Nephron progenitor cell (in vitro differentiated cells): ENCODE results near the gene STIP1.
A peak's percentile ranks its signal among the peaks of the same experiment; 100 is the strongest.

Experiments used
- DNase-seq: peaks from one replicate; pipeline ENCODE4 v3.0.0; 2021
- H3K27ac Mint-ChIP-seq: 2 replicates; pipeline ENCODE4 v1.8.0; 2021; ENCODE audit warnings: mild to moderate bottlenecking, moderate library complexity, mixed read lengths
- H3K27me3 Mint-ChIP-seq: 2 replicates; pipeline ENCODE4 v1.8.0; 2021; ENCODE audit warnings: mild to moderate bottlenecking, low read depth, mixed read lengths; ENCODE audit not compliant: poor library complexity
- H3K36me3 Mint-ChIP-seq: 2 replicates; pipeline ENCODE4 v1.8.0; 2021; ENCODE audit warnings: low read depth, mixed read lengths
- H3K4me1 Mint-ChIP-seq: 2 replicates; pipeline ENCODE4 v1.8.0; 2021; ENCODE audit warnings: mixed read lengths
- H3K4me3 Mint-ChIP-seq: 2 replicates; pipeline ENCODE4 v1.8.0; 2021; ENCODE audit warnings: mild to moderate bottlenecking, moderate library complexity, mixed read lengths
- H3K9me3 Mint-ChIP-seq: 2 replicates; pipeline ENCODE4 v1.8.0; 2021; ENCODE audit warnings: mild to moderate bottlenecking, moderate library complexity, mixed read lengths
- TF ChIP-seq, protein P1 (sequence below): fragments of 200-600 bp; sonication (generic); IDR thresholded peaks from 2 replicates; pipeline ENCODE4 v1.5.0; 2021; ENCODE audit warnings: antibody characterized with exemption

The STIP1 gene

DNA sequence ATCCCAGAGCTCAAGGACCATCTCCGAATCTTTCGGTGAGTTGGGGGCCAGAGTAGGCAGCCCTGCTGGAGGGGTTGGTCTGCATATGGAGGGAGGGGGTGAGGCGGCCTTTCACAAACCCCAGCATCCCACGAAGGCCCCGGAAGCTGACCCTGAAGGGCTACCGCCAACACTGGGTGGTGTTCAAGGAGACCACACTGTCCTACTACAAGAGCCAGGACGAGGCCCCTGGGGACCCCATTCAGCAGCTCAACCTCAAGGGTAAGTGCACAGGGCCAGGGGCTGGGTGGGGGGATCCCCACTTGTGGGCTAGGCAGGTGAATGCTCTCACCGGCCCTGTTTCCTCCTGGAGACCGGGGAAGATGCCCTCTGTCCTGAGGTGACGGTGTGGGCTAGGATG lies 33.8 kb downstream of the STIP1 start:
- no peak for DNase-seq
- Mint-ChIP-seq H3K4me1 (peaks cover 12% of the 10 kb centered on the region), H3K36me3 (peaks cover 9% of the 10 kb centered on the region), H3K27me3 (peaks cover 4% of the 10 kb centered on the region), H3K4me3 (no peak overlapping the region), H3K9me3 (no peaks in the 10 kb centered on the region), H3K27ac (no peak overlapping the region)
- TF ChIP-seq, protein P1, sequence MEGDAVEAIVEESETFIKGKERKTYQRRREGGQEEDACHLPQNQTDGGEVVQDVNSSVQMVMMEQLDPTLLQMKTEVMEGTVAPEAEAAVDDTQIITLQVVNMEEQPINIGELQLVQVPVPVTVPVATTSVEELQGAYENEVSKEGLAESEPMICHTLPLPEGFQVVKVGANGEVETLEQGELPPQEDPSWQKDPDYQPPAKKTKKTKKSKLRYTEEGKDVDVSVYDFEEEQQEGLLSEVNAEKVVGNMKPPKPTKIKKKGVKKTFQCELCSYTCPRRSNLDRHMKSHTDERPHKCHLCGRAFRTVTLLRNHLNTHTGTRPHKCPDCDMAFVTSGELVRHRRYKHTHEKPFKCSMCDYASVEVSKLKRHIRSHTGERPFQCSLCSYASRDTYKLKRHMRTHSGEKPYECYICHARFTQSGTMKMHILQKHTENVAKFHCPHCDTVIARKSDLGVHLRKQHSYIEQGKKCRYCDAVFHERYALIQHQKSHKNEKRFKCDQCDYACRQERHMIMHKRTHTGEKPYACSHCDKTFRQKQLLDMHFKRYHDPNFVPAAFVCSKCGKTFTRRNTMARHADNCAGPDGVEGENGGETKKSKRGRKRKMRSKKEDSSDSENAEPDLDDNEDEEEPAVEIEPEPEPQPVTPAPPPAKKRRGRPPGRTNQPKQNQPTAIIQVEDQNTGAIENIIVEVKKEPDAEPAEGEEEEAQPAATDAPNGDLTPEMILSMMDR = no peak

DNA sequence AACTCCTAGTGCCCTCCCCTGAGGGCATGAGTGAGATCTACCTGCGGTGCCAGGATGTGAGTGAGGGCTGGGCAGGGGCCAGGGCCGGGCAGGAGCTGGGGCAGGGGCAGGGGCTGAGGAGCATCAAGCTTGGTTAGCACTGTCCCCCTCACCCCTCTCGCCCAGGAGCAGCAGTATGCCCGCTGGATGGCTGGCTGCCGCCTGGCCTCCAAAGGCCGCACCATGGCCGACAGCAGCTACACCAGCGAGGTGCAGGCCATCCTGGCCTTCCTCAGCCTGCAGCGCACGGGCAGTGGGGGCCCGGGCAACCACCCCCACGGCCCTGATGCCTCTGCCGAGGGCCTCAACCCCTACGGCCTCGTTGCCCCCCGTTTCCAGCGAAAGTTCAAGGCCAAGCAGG lies 34.3 kb downstream of the STIP1 start:
- Mint-ChIP-seq H3K36me3 (peaks cover 4% of the 10 kb centered on the region), H3K4me3 (no peak overlapping the region), H3K9me3 (no peaks in the 10 kb centered on the region), H3K27me3 (peaks cover under 1% of the 10 kb centered on the region), H3K27ac (no peak overlapping the region), H3K4me1 (peaks cover 17% of the 10 kb centered on the region)
- TF ChIP-seq, protein P1 = no peak
- no peak for DNase-seq

DNA sequence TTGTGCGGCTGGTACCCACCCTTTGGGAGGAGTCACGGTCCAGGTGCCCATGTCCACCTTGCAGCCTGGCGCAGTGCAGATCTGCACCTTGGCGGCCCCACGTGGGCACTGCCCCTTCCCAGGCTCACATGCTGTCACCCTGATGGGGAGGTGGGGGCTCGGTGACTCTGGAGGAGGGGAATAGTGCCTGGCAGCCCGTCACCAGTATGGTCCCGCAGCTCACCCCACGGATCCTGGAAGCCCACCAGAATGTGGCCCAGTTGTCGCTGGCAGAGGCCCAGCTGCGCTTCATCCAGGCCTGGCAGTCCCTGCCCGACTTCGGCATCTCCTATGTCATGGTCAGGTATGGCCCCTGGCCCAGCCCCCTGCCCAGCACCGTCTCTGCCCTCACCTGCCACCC lies 34.8 kb downstream of the STIP1 start:
- DNase-seq = no peak
- TF ChIP-seq, protein P1 = no peak
- no peak overlapping the region for H3K27ac Mint-ChIP-seq
- H3K36me3 Mint-ChIP-seq = no peaks in the 10 kb centered on the region
- no peak overlapping the region for H3K4me3 Mint-ChIP-seq
- H3K4me1 Mint-ChIP-seq = peaks cover 22% of the 10 kb centered on the region
- no peaks in the 10 kb centered on the region for H3K27me3 Mint-ChIP-seq
- H3K9me3 Mint-ChIP-seq = no peaks in the 10 kb centered on the region

DNA sequence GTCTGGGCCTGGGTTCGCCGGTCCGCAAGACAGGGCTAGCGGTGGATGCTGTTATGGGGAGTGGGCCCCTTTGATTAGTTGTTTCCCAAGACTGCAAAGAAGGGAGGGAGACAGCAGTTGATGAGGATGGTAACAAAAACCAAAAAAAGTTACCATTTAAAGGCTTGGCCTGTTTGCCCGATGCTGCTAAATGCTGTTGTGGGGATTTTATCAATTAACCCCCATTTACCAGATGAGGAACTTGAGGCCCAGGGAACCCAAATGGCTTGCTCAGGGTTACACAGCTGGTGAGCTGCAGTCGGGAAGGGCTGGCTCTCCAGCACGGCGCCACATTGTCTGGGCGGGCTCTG lies 36.7 kb downstream of the STIP1 start:
- no peak overlapping the region for H3K27ac Mint-ChIP-seq
- no peaks in the 10 kb centered on the region for H3K27me3 Mint-ChIP-seq
- H3K36me3 Mint-ChIP-seq = no peaks in the 10 kb centered on the region
- H3K4me3 Mint-ChIP-seq = no peak overlapping the region
- no peaks in the 10 kb centered on the region for H3K9me3 Mint-ChIP-seq
- DNase-seq = no peak
- TF ChIP-seq, protein P1 = no peak
- peaks cover 31% of the 10 kb centered on the region for H3K4me1 Mint-ChIP-seq

DNA sequence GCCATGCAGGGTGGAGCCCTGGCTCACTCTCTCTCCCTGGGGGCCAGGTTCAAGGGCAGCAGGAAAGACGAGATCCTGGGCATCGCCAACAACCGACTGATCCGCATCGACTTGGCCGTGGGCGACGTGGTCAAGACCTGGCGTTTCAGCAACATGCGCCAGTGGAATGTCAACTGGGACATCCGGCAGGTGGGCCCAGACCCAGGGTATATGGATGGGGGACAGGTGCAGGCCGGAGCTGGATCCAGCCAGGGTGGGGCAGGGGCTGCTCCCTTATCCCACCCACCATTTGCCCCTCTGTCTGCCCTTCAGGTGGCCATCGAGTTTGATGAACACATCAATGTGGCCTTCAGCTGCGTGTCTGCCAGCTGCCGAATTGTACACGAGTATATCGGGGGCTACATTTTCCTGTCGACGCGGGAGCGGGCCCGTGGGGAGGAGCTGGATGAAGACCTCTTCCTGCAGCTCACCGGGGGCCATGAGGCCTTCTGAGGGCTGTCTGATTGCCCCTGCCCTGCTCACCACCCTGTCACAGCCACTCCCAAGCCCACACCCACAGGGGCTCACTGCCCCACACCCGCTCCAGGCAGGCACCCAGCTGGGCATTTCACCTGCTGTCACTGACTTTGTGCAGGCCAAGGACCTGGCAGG lies 37.2 kb downstream of the STIP1 start:
- peaks cover 34% of the 10 kb centered on the region for H3K4me1 Mint-ChIP-seq
- H3K36me3 Mint-ChIP-seq = no peaks in the 10 kb centered on the region
- no peak overlapping the region for H3K4me3 Mint-ChIP-seq
- no peaks in the 10 kb centered on the region for H3K27me3 Mint-ChIP-seq
- TF ChIP-seq, protein P1 = no peak
- no peak overlapping the region for H3K27ac Mint-ChIP-seq
- no peaks in the 10 kb centered on the region for H3K9me3 Mint-ChIP-seq
- DNase-seq = no peak

DNA sequence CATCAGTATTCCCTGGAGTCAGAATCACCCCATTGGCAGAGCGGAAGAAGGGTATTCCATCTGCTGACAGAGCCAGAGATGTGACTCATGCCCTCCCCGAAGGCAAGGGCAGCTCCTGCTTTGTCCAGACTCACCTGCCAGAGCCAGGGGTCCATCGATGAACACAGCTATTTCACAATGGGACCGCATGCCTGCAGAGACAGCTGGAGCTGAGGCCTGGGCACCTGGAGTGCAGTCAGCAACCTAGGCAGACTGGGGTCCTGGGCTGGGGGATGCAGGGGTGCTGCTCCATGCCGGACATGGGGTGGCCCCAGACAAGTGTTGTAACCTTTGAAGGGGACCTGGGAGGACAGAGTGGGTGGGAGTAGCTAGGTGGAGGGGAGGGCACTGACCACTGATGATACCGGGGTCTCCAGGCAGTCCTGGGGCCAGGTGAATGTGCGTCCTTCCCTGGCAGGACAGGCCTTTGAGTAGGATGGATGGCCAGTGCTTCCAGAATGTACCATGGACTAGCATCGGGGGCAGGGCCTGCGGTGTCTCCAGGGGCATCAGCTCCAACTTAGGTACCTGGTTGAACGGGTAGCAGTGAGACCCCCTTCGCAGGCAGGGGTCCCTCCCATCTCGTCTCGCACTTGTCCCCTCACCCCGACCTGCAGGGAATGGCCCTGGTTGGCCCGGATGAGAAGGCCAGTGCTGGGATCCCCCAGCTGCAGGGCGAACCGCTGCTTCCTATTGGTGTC lies 38.4 kb downstream of the STIP1 start:
- peaks cover 29% of the 10 kb centered on the region for H3K4me1 Mint-ChIP-seq
- TF ChIP-seq, protein P1 = no peak
- H3K4me3 Mint-ChIP-seq = peak overlapping the region; percentile 86
- no peaks in the 10 kb centered on the region for H3K9me3 Mint-ChIP-seq
- no peaks in the 10 kb centered on the region for H3K27me3 Mint-ChIP-seq
- peak overlapping the region; percentile 51 for H3K27ac Mint-ChIP-seq
- no peaks in the 10 kb centered on the region for H3K36me3 Mint-ChIP-seq
- no peak for DNase-seq
